AG04450 (cell line): ENCODE results near the gene LPIN3. TPM values are rescaled to one million over a fixed set of nuclear protein-coding genes. Genes with fewer than 3 reads are reported as not detected.

Experiments used
- CTCF ChIA-PET: fragments of 300-600, 350-600 bp; formaldehyde crosslinking; extraction: SDS; loops from one replicate; lab custom pipeline; 2022; ENCODE audit warnings: antibody characterized with exemption, inconsistent platforms; lab: Charles Lee
- POLR2A ChIA-PET: fragments of 350-600 bp; formaldehyde crosslinking; extraction: SDS; loops from one replicate; lab custom pipeline; 2021; ENCODE audit warnings: antibody characterized with exemption, inconsistent platforms; lab: Yijun Ruan, JAX
- DNase-seq: peaks from one replicate; pipeline ENCODE4 v3.0.0-alpha.2; 2011; ENCODE audit warnings: low read depth, low spot score
- H3K27ac ChIP-seq: one replicate; pipeline ENCODE4 v1.5.1; 2012; ENCODE audit warnings: low read depth, low read length, control low read depth
- H3K27me3 ChIP-seq: one replicate; pipeline ENCODE4 v1.6.0; 2012; ENCODE audit warnings: low read length; ENCODE audit not compliant: control insufficient read depth, insufficient read depth
- H3K4me3 ChIP-seq: 2 replicates; pipeline ENCODE4 v1.5.1; 2011; ENCODE audit warnings: mild to moderate bottlenecking, low read depth, low read length, control low read depth
- H3K9me3 ChIP-seq: 2 replicates; pipeline ENCODE4 v1.5.1; 2012; ENCODE audit warnings: low read length; ENCODE audit not compliant: control insufficient read depth, insufficient read depth
- polyA plus RNA-seq: library from polyadenylated mRNA; depleted of rRNA; stranded (reverse); fragments of >200 nt; gene quantifications from 2 replicates; pipeline ENCODE4 v1.2.3, GENCODE V29; 2011
- TF ChIP-seq, protein P1 (sequence below): IDR thresholded peaks from 2 replicates; pipeline ENCODE4 v1.5.1; 2011; ENCODE audit warnings: low read depth, low read length, control low read depth, inconsistent platforms

Gene LPIN3
- polyA plus RNA-seq, 1 experiment = 1.2 TPM

DNA sequence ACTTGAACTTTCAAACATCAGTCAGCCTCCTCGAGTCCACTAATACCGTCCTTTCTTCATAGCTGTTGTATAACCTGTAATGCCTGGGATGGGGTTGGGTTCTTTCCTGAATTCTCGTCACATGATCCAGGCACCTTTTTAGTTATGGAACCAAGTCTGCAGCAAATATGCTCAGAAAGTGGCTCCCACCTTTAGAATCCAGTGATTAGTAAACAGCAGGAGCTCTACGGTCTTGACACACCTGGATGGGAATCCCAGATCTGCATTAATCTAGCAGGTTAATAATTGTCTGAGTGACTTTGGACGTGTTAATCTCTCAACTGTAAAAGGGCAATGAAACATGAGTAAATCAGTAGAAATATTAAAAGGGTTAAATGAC is 22.4 kb upstream of the LPIN3 start:
- TF ChIP-seq, protein P1, sequence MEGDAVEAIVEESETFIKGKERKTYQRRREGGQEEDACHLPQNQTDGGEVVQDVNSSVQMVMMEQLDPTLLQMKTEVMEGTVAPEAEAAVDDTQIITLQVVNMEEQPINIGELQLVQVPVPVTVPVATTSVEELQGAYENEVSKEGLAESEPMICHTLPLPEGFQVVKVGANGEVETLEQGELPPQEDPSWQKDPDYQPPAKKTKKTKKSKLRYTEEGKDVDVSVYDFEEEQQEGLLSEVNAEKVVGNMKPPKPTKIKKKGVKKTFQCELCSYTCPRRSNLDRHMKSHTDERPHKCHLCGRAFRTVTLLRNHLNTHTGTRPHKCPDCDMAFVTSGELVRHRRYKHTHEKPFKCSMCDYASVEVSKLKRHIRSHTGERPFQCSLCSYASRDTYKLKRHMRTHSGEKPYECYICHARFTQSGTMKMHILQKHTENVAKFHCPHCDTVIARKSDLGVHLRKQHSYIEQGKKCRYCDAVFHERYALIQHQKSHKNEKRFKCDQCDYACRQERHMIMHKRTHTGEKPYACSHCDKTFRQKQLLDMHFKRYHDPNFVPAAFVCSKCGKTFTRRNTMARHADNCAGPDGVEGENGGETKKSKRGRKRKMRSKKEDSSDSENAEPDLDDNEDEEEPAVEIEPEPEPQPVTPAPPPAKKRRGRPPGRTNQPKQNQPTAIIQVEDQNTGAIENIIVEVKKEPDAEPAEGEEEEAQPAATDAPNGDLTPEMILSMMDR = no peak
- H3K27me3 ChIP-seq = no peaks in the 10 kb centered on the region
- peak overlapping the region; percentile 62; the same call in 1 of the 2 replicates for H3K4me3 ChIP-seq
- ChIA-PET POLR2A (interaction anchor here (3.7 kb wide), 1 partner anchor 11 kb away, joined by 22 read pairs; no protein-coding TSS in a partner anchor), CTCF (interaction anchor here (0.9 kb wide), 1 partner anchor 22 kb away, joined by 4 read pairs; the partner anchor contains the start of gene LPIN3)
- no peak for DNase-seq
- H3K27ac ChIP-seq = no peak overlapping the region
- H3K9me3 ChIP-seq = no peaks in the 10 kb centered on the region

DNA sequence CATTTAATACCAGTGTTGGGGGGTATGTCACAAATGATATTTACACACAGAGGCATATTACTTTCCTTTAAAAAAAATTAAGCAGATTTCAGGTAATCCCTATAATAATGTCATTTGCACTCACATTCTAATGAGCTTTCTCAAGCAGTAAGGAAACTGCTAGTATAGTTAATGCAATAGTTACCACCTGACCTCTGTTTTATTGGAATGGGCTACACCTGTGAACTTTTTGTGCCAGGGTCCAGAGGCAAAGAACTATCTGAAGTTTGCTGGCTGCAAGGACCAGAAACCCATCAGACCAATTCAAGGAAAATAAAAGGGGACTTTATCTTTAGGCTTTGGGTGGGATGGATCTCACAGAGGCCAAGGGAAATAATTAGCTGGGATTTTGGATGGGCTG is 20.2 kb upstream of the LPIN3 start:
- no peak for DNase-seq
- Histone ChIP-seq H3K27ac (no peak overlapping the region), H3K27me3 (no peaks in the 10 kb centered on the region), H3K4me3 (no peak overlapping the region), H3K9me3 (no peaks in the 10 kb centered on the region)
- CTCF ChIA-PET = interaction anchor here (1.4 kb wide), 1 partner anchor 19 kb away, joined by 3 read pairs; no protein-coding TSS in a partner anchor
- POLR2A ChIA-PET = no interaction called here
- TF ChIP-seq, protein P1 = no peak

DNA sequence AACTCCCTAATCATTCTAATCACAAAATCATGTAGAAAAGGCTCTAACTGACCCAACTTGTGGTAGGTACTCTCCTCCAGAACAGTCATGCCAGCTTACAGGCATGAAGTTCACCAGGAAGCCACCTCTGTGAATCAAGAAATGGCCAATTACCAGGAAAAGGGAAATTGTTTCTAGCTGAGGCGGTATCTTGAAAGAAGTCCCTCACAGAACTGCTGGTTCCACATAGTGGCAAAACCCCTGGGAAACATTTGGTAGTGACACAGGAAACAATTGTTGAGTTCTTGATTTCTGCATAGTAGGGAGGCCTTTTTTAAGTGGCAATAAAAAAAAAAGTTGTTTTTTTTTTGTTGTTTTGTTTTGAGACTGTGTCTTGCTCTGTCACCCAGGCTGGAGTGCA is 19.6 kb upstream of the LPIN3 start:
- DNase-seq = no peak
- ChIA-PET POLR2A (no interaction called here), CTCF (interaction anchor here (1.4 kb wide), 1 partner anchor 19 kb away, joined by 3 read pairs; no protein-coding TSS in a partner anchor)
- TF ChIP-seq, protein P1 = no peak
- H3K9me3 ChIP-seq = no peaks in the 10 kb centered on the region
- H3K4me3 ChIP-seq = no peak overlapping the region
- H3K27ac ChIP-seq = no peak overlapping the region
- no peaks in the 10 kb centered on the region for H3K27me3 ChIP-seq

DNA sequence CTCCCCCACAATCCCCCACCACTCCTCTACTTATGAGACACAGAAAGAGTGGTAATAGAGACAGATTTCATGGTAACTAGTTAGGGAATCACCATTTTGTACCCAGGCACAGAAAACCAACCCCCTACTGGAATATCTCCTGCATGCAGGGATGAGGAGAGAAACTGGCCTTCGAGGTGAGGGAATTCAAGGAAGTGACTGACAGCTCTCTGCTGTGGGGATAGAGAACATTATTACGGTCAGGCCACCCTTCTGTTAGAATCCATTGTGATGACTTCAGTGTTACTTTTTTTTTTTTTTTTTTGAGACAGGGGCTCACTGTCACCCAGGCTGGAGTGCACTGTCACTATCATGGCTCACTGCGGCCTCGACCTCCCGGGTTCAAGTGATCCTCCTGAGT is 13.4 kb upstream of the LPIN3 start:
- Histone ChIP-seq H3K27me3 (no peaks in the 10 kb centered on the region), H3K4me3 (no peak overlapping the region), H3K27ac (no peak overlapping the region), H3K9me3 (no peaks in the 10 kb centered on the region)
- POLR2A ChIA-PET = interaction anchor here (1.5 kb wide), 1 partner anchor 10 kb away, joined by 3 read pairs; the partner anchor contains the start of gene ZHX3
- TF ChIP-seq, protein P1 = no peak
- DNase-seq = no peak
- CTCF ChIA-PET = interaction anchor here (0.7 to 2.0 kb wide), 4 partner anchors 12 to 103 kb away, joined by 3 to 7 read pairs (median 4); partner anchors contain the start of gene LPIN3

DNA sequence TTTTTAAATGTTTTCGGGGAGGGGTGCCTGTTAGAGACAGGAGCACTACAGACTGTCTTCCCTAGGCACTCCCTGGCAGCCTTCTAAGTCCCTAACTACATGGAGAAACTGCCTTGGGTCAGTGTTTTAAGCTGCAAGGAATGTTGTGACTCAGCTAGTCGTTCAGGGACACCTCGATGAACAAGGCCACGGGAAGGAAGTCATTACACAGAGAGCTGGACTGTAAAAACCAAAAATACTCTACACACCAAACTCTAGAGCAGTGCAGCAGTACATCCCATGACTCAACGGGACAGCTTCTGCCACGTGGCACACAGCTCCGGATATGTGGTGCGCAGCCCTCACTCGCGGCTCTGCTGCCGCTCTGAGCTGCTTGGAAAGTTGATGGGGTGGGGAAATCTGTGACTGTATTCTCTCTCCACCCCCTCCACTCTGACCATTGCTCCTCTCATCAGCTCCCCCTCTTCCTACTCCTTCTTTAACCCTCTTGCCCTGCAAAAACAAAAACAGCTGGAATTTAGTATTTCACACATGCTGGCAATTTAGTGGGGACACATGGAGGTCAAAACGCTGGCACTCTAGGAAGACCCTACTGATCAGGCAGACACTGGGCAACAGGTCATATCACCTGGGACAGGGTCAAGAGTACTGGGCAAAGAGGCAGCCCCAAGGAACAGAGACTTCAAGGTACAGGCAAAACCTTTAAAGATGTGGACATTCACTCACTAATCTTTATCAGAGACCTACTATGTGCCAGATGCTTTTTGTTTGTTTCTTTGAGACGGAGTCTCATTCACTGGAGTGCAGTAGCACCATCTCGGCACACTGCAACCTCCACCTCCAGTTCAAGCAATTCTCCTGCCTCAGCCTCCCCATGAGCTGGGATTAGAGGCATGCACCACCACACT is 10.9 kb upstream of the LPIN3 start:
- Histone ChIP-seq H3K27ac (peak overlapping the region; percentile 99), H3K27me3 (no peaks in the 10 kb centered on the region), H3K4me3 (no peak overlapping the region), H3K9me3 (no peaks in the 10 kb centered on the region)
- TF ChIP-seq, protein P1 = no peak
- DNase-seq = peak; percentile 90
- ChIA-PET CTCF (interaction anchor here (0.8 to 1.9 kb wide), 7 partner anchors 10 to 339 kb away, joined by 3 to 10 read pairs (median 5); partner anchors contain the start of gene LPIN3), POLR2A (interaction anchor here (0.6 to 1.3 kb wide), 8 partner anchors 11 to 155 kb away, joined by 3 to 22 read pairs (median 3); partner anchors contain the start of genes LPIN3 and ZHX3)
